GM12801 (cell line): ENCODE measurements around the gene SLC22A4.

Experiments used
- TF ChIP-seq, protein P1 (sequence below): IDR thresholded peaks from one replicate; pipeline ENCODE4 v1.5.1; 2011; ENCODE audit warnings: control low read depth; ENCODE audit not compliant: insufficient read length; ENCODE audit errors: extremely low read depth

SLC22A4 gene

GRCh38 chr5:132368186-132368585, 74.0 kb downstream of the SLC22A4 start:
- TF ChIP-seq, protein P1, sequence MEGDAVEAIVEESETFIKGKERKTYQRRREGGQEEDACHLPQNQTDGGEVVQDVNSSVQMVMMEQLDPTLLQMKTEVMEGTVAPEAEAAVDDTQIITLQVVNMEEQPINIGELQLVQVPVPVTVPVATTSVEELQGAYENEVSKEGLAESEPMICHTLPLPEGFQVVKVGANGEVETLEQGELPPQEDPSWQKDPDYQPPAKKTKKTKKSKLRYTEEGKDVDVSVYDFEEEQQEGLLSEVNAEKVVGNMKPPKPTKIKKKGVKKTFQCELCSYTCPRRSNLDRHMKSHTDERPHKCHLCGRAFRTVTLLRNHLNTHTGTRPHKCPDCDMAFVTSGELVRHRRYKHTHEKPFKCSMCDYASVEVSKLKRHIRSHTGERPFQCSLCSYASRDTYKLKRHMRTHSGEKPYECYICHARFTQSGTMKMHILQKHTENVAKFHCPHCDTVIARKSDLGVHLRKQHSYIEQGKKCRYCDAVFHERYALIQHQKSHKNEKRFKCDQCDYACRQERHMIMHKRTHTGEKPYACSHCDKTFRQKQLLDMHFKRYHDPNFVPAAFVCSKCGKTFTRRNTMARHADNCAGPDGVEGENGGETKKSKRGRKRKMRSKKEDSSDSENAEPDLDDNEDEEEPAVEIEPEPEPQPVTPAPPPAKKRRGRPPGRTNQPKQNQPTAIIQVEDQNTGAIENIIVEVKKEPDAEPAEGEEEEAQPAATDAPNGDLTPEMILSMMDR: no peak

DNA sequence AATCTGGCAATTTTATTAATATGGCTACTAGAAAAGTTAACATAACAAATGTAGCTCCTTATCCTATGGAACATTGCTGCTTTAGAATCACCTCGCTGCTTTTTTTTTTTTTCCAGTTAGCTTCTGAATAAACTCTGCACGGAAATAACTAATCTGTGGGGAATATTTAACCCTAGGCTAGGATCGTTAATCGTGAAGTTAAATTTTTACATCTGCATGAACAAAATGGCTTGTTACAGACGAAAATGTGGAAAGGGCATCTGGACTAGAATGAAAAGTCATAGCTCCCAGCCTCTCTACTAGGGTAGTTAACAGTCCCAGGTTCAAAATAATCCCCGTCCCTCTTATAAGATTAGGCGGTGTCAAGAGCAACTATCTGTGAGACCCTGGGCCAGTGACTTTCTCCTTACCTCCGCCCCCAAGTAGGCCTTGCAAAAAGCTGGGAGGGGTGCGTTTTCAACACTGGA, 74.8 kb downstream of the SLC22A4 start:
- TF ChIP-seq, protein P1: no peak

GRCh38 chr5:132369474-132370180, 75.4 kb downstream of the SLC22A4 start, which contains the start of gene SLC22A5:
TSS of gene SLC22A5 (plus strand) at chr5:132369710. CDS start at chr5:132369973, 263 bp downstream.
- TF ChIP-seq, protein P1: no peak

- TF ChIP-seq, protein P1: no peak
These were observed 76.2 kb downstream of the SLC22A4 start for GRCh38 chr5:132370181-132370970.

- TF ChIP-seq, protein P1: no peak
These were observed 76.9 kb downstream of the SLC22A4 start for GRCh38 chr5:132370971-132371602.

GRCh38 chr5:132371603-132371994, 77.4 kb downstream of the SLC22A4 start:
- TF ChIP-seq, protein P1: no peak

DNA sequence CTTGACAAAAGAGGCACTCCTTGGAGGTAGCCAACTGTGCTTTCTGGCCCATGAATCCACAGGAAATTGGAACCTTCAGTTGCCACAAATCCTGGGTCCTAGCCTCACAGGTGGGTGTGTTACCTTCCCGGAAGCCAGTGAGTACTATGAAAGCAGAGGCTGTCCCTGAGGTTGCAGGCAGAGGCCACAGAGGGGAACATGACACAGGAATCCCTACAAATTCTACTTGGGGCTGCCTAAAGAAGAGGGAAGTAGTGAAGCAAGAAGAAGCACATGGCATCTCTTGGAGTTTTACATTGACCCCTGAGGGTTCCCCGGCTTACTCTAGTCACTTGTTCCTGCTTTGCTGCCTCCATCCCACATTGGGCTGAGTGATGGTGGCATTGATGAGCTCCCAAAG, 77.9 kb downstream of the SLC22A4 start:
- TF ChIP-seq, protein P1: no peak
